ENCODE measurements around the gene ARPC1B.

- TF ChIP-seq CTCF (IDR thresholded peaks at IDR 0.05; ENCODE audit: control extremely low read depth in 1 of 3, insufficient read depth in 1 of 3, low read depth in 1 of 3, low read length in 3 of 3) (no peak), NRF1 (IDR thresholded peaks at IDR 0.05; ENCODE audit: low read depth, low read length) (no peak), EZH2 (IDR thresholded peaks at IDR 0.05; ENCODE audit: low read depth, low read length, severe bottlenecking) (no peak), ZNF274 (IDR thresholded peaks at IDR 0.05; ENCODE audit: borderline replicate concordance, extremely low read depth, low read length) (no peak), SP1 (IDR thresholded peaks at IDR 0.05; ENCODE audit: low read depth, low read length) (no peak), POLR2A (IDR thresholded peaks at IDR 0.05; ENCODE audit: control extremely low read depth in 1 of 2, low read depth in 2 of 2, low read length in 2 of 2) (no peak), EP300 (IDR thresholded peaks at IDR 0.05; ENCODE audit: borderline replicate concordance in 1 of 2, low read depth in 2 of 2, low read length in 2 of 2) (no peak), POLR2AphosphoS5 (IDR thresholded peaks at IDR 0.05; ENCODE audit: low read depth, low read length) (no peak; the same call in 1 of the 2 replicates), EGR1 (IDR thresholded peaks at IDR 0.05; ENCODE audit: borderline replicate concordance, low read depth, low read length) (no peak), TBP (IDR thresholded peaks at IDR 0.05; ENCODE audit: low read depth, low read length) (no peak), TAF1 (IDR thresholded peaks at IDR 0.05; ENCODE audit: low read depth, low read length) (no peak), RFX5 (IDR thresholded peaks at IDR 0.05; ENCODE audit: borderline replicate concordance, low read depth, low read length) (no peak), ASH2L (IDR thresholded peaks at IDR 0.05; ENCODE audit: low read length) (no peak), USF2 (IDR thresholded peaks at IDR 0.05; ENCODE audit: low read length) (no peak)
These were observed 65.7 kb downstream of the ARPC1B start for GRCh38 chr7:99440195-99440594.

All from H1 (cell line).